Activated B cell treated with CpG ODN at 0.5 μM for 24 hours (primary cell): Measurements from ENCODE around the gene P2RY8. TPM values are rescaled to one million over a fixed set of nuclear protein-coding genes. Genes with fewer than 3 reads are reported as not detected.

ENCODE experiments used
- ATAC-seq: fragments of 200-7000 bp; cut with Tn5 transposase; one replicate; pipeline ENCODE4 v1.10.0; 2021; ENCODE audit warnings: low read depth, mild to moderate bottlenecking, moderate library complexity
- CTCF ChIA-PET: fragments of 350-600 bp; sonication (Branson Sonifier 250); formaldehyde crosslinking; loops from one replicate; lab custom pipeline; 2021; ENCODE audit warnings: antibody characterized with exemption; lab: Charles Lee
- POLR2A ChIA-PET: fragments of 350-600 bp; sonication (Branson Sonifier 250); formaldehyde crosslinking; loops from one replicate; lab custom pipeline; 2021; ENCODE audit warnings: antibody characterized with exemption; lab: Charles Lee
- DNase-seq: peaks from one replicate; pipeline ENCODE4 v3.0.0; 2022
- H3K27ac Mint-ChIP-seq: one replicate; pipeline ENCODE4 v1.8.0; 2020; ENCODE audit warnings: mixed read lengths
- H3K27me3 Mint-ChIP-seq: one replicate; pipeline ENCODE4 v1.8.0; 2021; ENCODE audit warnings: mixed read lengths
- H3K36me3 Mint-ChIP-seq: one replicate; pipeline ENCODE4 v1.8.0; 2021; ENCODE audit warnings: low read depth, mixed read lengths
- H3K4me1 Mint-ChIP-seq: one replicate; pipeline ENCODE4 v1.8.0; 2021; ENCODE audit warnings: mixed read lengths
- H3K4me3 Mint-ChIP-seq: one replicate; pipeline ENCODE4 v1.8.0; 2020; ENCODE audit warnings: mild to moderate bottlenecking, mixed read lengths
- H3K9me3 Mint-ChIP-seq: one replicate; pipeline ENCODE4 v1.8.0; 2020; ENCODE audit warnings: mixed read lengths
- CTCF ChIP-seq: fragments of 200-600 bp; IDR thresholded peaks from one replicate; pipeline ENCODE4 v1.8.0; 2022; ENCODE audit warnings: antibody characterized with exemption, mild to moderate bottlenecking
- intact Hi-C: fragments of 100-400 bp; cut with micrococcal nuclease; formaldehyde crosslinking; loops from one replicate; pipeline ENCODE4 v1.15.1; 2024
- total RNA-seq: library from RNA; stranded (reverse); gene quantifications from 2 replicates; pipeline ENCODE4 v1.2.3, GENCODE V29; 2022

The P2RY8 gene
- total RNA-seq, 1 donor from 2014 or later: 332 TPM

GRCh38 chrX:1502241-1502640, 34.7 kb downstream of the P2RY8 start:
- TF ChIP-seq CTCF: no peak
- POLR2A ChIA-PET: no interaction called here
- ATAC-seq (peak; percentile 85), DNase-seq (peak; percentile 73)
- peaks cover 42% of the 10 kb centered on the region for H3K36me3 Mint-ChIP-seq
- H3K9me3 Mint-ChIP-seq: no peaks in the 10 kb centered on the region
- peaks cover 25% of the 10 kb centered on the region for H3K4me1 Mint-ChIP-seq
- no peaks in the 10 kb centered on the region for H3K27me3 Mint-ChIP-seq
- peak overlapping the region; percentile 66 for H3K4me3 Mint-ChIP-seq
- intact Hi-C loops: loop anchor here (1.0 kb wide), 6 partner anchors 8 to 49 kb away; partner anchors contain the start of gene P2RY8
- no peak overlapping the region for H3K27ac Mint-ChIP-seq
- CTCF ChIA-PET: no interaction called here

GRCh38 chrX:1500701-1501624, 36.0 kb downstream of the P2RY8 start:
- intact Hi-C loops: no loop called here
- Mint-ChIP-seq H3K4me3 (peak overlapping the region; percentile 64), H3K9me3 (no peaks in the 10 kb centered on the region), H3K27me3 (no peaks in the 10 kb centered on the region), H3K27ac (no peak overlapping the region), H3K4me1 (peaks cover 38% of the 10 kb centered on the region), H3K36me3 (peaks cover 44% of the 10 kb centered on the region)
- ChIA-PET CTCF (no interaction called here), POLR2A (no interaction called here)
- TF ChIP-seq CTCF: no peak
- DNase-seq: peak; percentile 40
- ATAC-seq: peak; percentile 32

- no peak for ATAC-seq
These were observed 40.9 kb downstream of the P2RY8 start for GRCh38 chrX:1496076-1496475.

GRCh38 chrX:1493877-1494510, 43.0 kb downstream of the P2RY8 start:
- Mint-ChIP-seq H3K36me3 (peaks cover 55% of the 10 kb centered on the region), H3K27ac (peak overlapping the region; percentile 81), H3K4me1 (peaks cover 65% of the 10 kb centered on the region), H3K4me3 (peak overlapping the region; percentile 88), H3K27me3 (no peaks in the 10 kb centered on the region), H3K9me3 (peaks cover 4% of the 10 kb centered on the region)
- ATAC-seq (peak; percentile 73), DNase-seq (peak; percentile 55)
- POLR2A ChIA-PET: no interaction called here
- intact Hi-C loops: loop anchor here (1.0 to 2.0 kb wide), 6 partner anchors 8 to 97 kb away; partner anchors contain the start of genes AKAP17A and P2RY8
- no peak for TF ChIP-seq CTCF
- CTCF ChIA-PET: no interaction called here

More at GRCh38 chrX:1496076-1496475, 40.9 kb downstream of the P2RY8 start:
- no peak for DNase-seq
- H3K4me3 Mint-ChIP-seq: no peak overlapping the region
- ChIA-PET CTCF (no interaction called here), POLR2A (no interaction called here)
- peaks cover 54% of the 10 kb centered on the region for H3K36me3 Mint-ChIP-seq
- H3K27me3 Mint-ChIP-seq: no peaks in the 10 kb centered on the region
- peaks cover 80% of the 10 kb centered on the region for H3K4me1 Mint-ChIP-seq
- intact Hi-C loops: no loop called here
- peak overlapping the region; percentile 82 for H3K27ac Mint-ChIP-seq
- TF ChIP-seq CTCF: no peak
- H3K9me3 Mint-ChIP-seq: peaks cover 4% of the 10 kb centered on the region

- H3K27me3 Mint-ChIP-seq: no peaks in the 10 kb centered on the region
- CTCF ChIA-PET: no interaction called here
- intact Hi-C loops: no loop called here
- no peak for TF ChIP-seq CTCF
- H3K9me3 Mint-ChIP-seq: peaks cover 4% of the 10 kb centered on the region
- POLR2A ChIA-PET: no interaction called here
- ATAC-seq: no peak
- DNase-seq: no peak
- peaks cover 66% of the 10 kb centered on the region for H3K4me1 Mint-ChIP-seq
- peak overlapping the region; percentile 81 for H3K27ac Mint-ChIP-seq
- peaks cover 59% of the 10 kb centered on the region for H3K36me3 Mint-ChIP-seq
- peak overlapping the region; percentile 88 for H3K4me3 Mint-ChIP-seq
These were observed 43.6 kb downstream of the P2RY8 start for GRCh38 chrX:1493412-1493811.
